AML-193 (cell line): ENCODE measurements around the gene LHFPL3.

Source experiments
- DNase-seq, 2 experiments: peaks; one replicate each; lab custom pipeline; 2025; lab: John Stamatoyannopoulos, UW

Gene LHFPL3

GRCh38 chr7:104846731-104847130 lies 518.3 kb downstream of the LHFPL3 start:
- no peak for DNase-seq

GRCh38 chr7:104848138-104848990 lies 520.0 kb downstream of the LHFPL3 start:
- peak; percentile 17 to 18 for DNase-seq

- DNase-seq, result no peak
Observed at GRCh38 chr7:104850374-104850773, 522.0 kb downstream of the LHFPL3 start.

- DNase-seq, result no peak
Observed at GRCh38 chr7:104851268-104851667, 522.9 kb downstream of the LHFPL3 start.

GRCh38 chr7:104852386-104852785 lies 524.0 kb downstream of the LHFPL3 start:
- no peak for DNase-seq

- DNase-seq, result no peak
Observed at GRCh38 chr7:104855861-104856260, 527.5 kb downstream of the LHFPL3 start.

- no peak for DNase-seq
Observed at GRCh38 chr7:104857458-104858425, 529.3 kb downstream of the LHFPL3 start.

- DNase-seq, result no peak
Observed at GRCh38 chr7:104859754-104860426, 531.5 kb downstream of the LHFPL3 start.

- no peak for DNase-seq
Observed at GRCh38 chr7:104861729-104862390, 533.5 kb downstream of the LHFPL3 start.

- DNase-seq, result no peak
Observed at GRCh38 chr7:104862719-104863118, 534.3 kb downstream of the LHFPL3 start.

- DNase-seq, result no peak
Observed at GRCh38 chr7:104873401-104873800, 545.0 kb downstream of the LHFPL3 start.

GRCh38 chr7:104878577-104878976 lies 550.2 kb downstream of the LHFPL3 start:
- DNase-seq, result no peak

GRCh38 chr7:104883248-104883717 lies 554.9 kb downstream of the LHFPL3 start:
- DNase-seq, result no peak

- DNase-seq, result peak; percentile 40 to 65
Observed at GRCh38 chr7:104883718-104884452, 555.5 kb downstream of the LHFPL3 start.

- DNase-seq, result no peak
Observed at GRCh38 chr7:104886651-104887050, 558.2 kb downstream of the LHFPL3 start.

GRCh38 chr7:104890216-104890615 lies 561.8 kb downstream of the LHFPL3 start:
- no peak for DNase-seq

GRCh38 chr7:104891949-104892348 lies 563.5 kb downstream of the LHFPL3 start:
- no peak for DNase-seq

- DNase-seq, result no peak
Observed at GRCh38 chr7:104894314-104894713, 565.9 kb downstream of the LHFPL3 start.

- no peak for DNase-seq
Observed at GRCh38 chr7:104894726-104895521, 566.5 kb downstream of the LHFPL3 start.
